ENCODE results near the gene SCGB1D4. TPM values are rescaled to one million over a fixed set of nuclear protein-coding genes. Genes with fewer than 3 reads are reported as not detected.

The SCGB1D4 gene, protein sequence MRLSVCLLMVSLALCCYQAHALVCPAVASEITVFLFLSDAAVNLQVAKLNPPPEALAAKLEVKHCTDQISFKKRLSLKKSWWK
- total RNA-seq (2014; rRNA removed; shearing (Covaris generic)): not detected in 2 replicates

DNA sequence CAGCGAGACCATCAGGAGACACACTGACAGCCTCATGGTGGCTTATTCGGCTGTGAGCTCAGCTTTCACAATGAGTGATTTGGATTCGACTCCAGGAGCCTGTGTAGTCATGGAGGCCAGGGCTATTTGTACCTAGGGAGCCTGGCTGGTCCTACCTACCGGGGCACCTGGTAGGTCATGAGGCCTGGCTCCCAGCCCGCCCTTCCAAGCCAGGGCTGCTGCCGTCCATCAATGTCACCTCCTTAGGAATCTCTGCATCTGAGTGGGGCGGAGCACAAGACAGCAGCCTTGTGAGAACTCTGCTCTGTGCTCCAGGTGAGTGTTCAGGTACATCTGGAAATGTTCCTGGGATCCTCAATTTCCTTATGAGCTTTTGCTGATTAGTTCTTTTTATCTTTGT, at the start of gene SCGB1D4:
TSS of gene SCGB1D4 (minus strand) at position 101 of the 400 bp plus-strand sequence. CDS start at position 36, 65 bp downstream.

DNA sequence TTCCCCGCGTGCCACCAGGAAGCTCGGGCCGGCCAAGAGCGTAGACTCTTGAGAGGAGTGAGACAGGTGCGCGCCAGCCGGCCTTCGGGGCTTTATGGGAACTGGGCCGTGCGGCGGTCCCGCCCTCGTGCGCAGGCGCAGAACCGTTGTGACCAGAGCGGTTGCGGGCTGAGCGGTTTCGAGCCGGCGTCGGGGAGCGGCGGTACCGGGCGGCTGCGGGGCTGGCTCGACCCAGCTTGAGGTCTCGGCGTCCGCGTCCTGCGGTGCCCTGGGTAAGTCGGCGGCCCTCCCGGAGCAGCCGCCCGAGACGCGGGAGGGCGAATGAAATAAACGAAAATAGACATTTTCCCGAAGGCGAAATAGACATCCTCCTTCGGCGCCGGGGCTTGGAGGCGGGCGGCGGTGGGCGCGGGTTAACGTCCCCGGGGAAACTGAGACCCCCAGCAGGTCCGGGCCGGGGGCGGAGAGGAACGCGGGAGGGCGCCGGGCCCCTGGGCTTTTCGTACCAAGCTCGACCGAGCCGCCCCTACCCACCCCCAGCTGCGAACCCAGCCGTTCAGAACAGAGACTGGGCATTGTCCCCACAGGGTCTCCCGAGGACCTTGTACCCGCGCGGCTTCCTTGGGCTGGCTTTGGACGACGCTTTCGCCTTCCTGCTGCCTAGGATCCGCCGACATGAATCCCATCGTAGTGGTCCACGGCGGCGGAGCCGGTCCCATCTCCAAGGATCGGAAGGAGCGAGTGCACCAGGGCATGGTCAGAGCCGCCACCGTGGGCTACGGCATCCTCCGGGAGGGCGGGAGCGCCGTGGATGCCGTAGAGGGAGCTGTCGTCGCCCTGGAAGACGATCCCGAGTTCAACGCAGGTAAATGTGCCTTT, 38.7 kb upstream of the SCGB1D4 start, which contains the start of gene ASRGL1:
TSS of gene ASRGL1 (plus strand) at position 146 of the 879 bp plus-strand sequence. CDS start at position 676, 530 bp downstream.

DNA sequence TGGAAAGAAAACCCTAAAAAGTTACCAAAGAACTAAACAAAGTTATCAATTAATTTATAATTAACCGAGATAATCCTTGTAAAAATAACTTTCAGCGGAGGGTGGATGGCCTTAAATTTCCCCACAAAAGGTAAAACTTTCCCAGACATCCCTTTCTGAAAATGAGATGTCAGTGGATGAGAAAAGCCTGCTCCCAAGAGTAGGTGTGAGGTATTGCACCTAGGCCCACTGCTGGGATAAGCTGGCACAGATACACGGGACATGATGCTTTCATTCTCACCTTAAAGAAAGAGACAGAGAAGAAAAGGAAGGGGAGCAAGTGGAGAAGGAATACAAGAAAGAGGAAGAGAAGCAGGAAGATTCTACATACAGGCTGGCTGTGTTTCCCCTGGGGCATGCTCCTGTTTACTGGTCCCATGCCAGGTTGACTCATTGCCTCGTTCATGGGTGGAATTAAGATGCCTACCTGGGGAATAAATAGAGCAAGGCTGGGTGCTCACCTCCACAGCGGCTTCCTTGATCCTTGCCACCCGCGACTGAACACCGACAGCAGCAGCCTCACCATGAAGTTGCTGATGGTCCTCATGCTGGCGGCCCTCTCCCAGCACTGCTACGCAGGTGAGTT, 29.1 kb downstream of the SCGB1D4 start, which contains the start of gene SCGB2A2:
TSS of gene SCGB2A2 (plus strand) at position 505 of the 625 bp plus-strand sequence. CDS start at position 564, 59 bp downstream.

Other genes with a start within 250 kb of the SCGB1D4 start
- gene INCENP, start 175.1 kb downstream of the SCGB1D4 start, total RNA-seq (2014; rRNA removed; shearing (Covaris generic)): 95.3 and 112 TPM in 2 replicates
- not detected in 2 replicates for gene SCGB1D1, start 108.9 kb downstream of the SCGB1D4 start, total RNA-seq (2014; rRNA removed; shearing (Covaris generic))
- not detected in 2 replicates for gene SCGB2A1, start 90.4 kb downstream of the SCGB1D4 start, total RNA-seq (2014; rRNA removed; shearing (Covaris generic))
- not detected in 2 replicates for gene SCGB1D2, start 56.8 kb downstream of the SCGB1D4 start, total RNA-seq (2014; rRNA removed; shearing (Covaris generic))
- not detected in 2 replicates for gene SCGB2A2, start 28.9 kb downstream of the SCGB1D4 start, total RNA-seq (2014; rRNA removed; shearing (Covaris generic))
- 15.8 and 22.9 TPM in 2 replicates for gene ASRGL1, start 38.4 kb upstream of the SCGB1D4 start, total RNA-seq (2014; rRNA removed; shearing (Covaris generic))
- not detected in 2 replicates for gene SCGB1A1, start 120.0 kb upstream of the SCGB1D4 start, total RNA-seq (2014; rRNA removed; shearing (Covaris generic))
- gene AHNAK, start 247.7 kb upstream of the SCGB1D4 start, total RNA-seq (2014; rRNA removed; shearing (Covaris generic)): 205 and 216 TPM in 2 replicates